PC-3 (cell line): ENCODE results near the gene LDLR. TPM values are rescaled to one million over a fixed set of nuclear protein-coding genes. Genes with fewer than 3 reads are reported as not detected.

ENCODE experiments used
- ATAC-seq: fragments of 200-7000 bp; cut with Tn5 transposase; 2 replicates; pipeline ENCODE4 v1.9.1; 2020; ENCODE audit warnings: mild to moderate bottlenecking, moderate library complexity
- BruUV-seq: library from RNA; stranded (reverse); fragments of 400-500 nt; replicated peaks from 2 replicates; lab custom pipeline; 2021; lab: Mats Ljungman, UMichigan
- CTCF ChIA-PET: fragments of 300-600 bp; sonication (Branson Sonifier 250); formaldehyde crosslinking; loops from one replicate; lab custom pipeline; 2022; ENCODE audit warnings: antibody characterized with exemption; lab: Charles Lee
- POLR2A ChIA-PET: fragments of 300-600 bp; sonication (Branson Sonifier 250); formaldehyde crosslinking; loops from one replicate; lab custom pipeline; 2022; ENCODE audit warnings: antibody characterized with exemption; ENCODE audit not compliant: unreplicated experiment; lab: Charles Lee
- DNase-seq: peaks from one replicate; pipeline ENCODE4 v3.0.0-alpha.2; 2015
- H2AFZ ChIP-seq: fragments of 300-600 bp; sonication (generic); 2 replicates; pipeline ENCODE4 v1.6.0; 2016; ENCODE audit warnings: antibody characterized with exemption, low read length
- H3F3A ChIP-seq: fragments of 300-600 bp; sonication (generic); one replicate; pipeline ENCODE4 v1.6.0; 2017; ENCODE audit warnings: antibody characterized with exemption, low read length, control low read depth, mild to moderate bottlenecking; ENCODE audit not compliant: unreplicated experiment
- H3K27ac ChIP-seq: fragments of 300-600 bp; sonication (generic); 2 replicates; pipeline ENCODE4 v1.5.1; 2016; ENCODE audit warnings: mild to moderate bottlenecking, low read length
- H3K27me3 ChIP-seq: fragments of 300-600 bp; sonication (generic); 2 replicates; pipeline ENCODE4 v1.6.1; 2016; ENCODE audit warnings: low read length, mixed read lengths
- H3K36me3 ChIP-seq: fragments of 300-600 bp; sonication (generic); 2 replicates; pipeline ENCODE4 v1.6.1; 2016; ENCODE audit warnings: low read depth, mixed run types, low read length, mixed read lengths
- H3K4me1 ChIP-seq: fragments of 300-600 bp; sonication (generic); 2 replicates; pipeline ENCODE4 v1.5.1; 2016; ENCODE audit warnings: low read length; ENCODE audit not compliant: insufficient read depth
- H3K4me2 ChIP-seq: fragments of 300-600 bp; sonication (generic); 2 replicates; pipeline ENCODE4 v1.6.0; 2016; ENCODE audit warnings: low read length
- H3K4me3 ChIP-seq: fragments of 300-600 bp; sonication (generic); 2 replicates; pipeline ENCODE4 v1.5.1; 2016; ENCODE audit warnings: mild to moderate bottlenecking, low read length, mixed read lengths
- H3K79me2 ChIP-seq: fragments of 300-600 bp; sonication (generic); 2 replicates; pipeline ENCODE4 v1.6.1; 2017; ENCODE audit warnings: low read length, mixed read lengths
- H3K9ac ChIP-seq: fragments of 300-600 bp; sonication (generic); 2 replicates; pipeline ENCODE4 v1.6.0; 2016; ENCODE audit warnings: mild to moderate bottlenecking, low read length
- H3K9me2 ChIP-seq: fragments of 300-600 bp; sonication (generic); replicated peaks from 2 replicates; pipeline ENCODE4 v1.6.1; 2016; ENCODE audit warnings: mixed run types, low read length, mixed read lengths
- H3K9me3 ChIP-seq: fragments of 300-600 bp; sonication (generic); 2 replicates; pipeline ENCODE4 v1.6.1; 2016; ENCODE audit warnings: low read length, mixed read lengths
- H4K20me1 ChIP-seq: fragments of 300-600 bp; sonication (generic); 2 replicates; pipeline ENCODE4 v1.6.1; 2016; ENCODE audit warnings: low read length, mixed read lengths
- CTCF ChIP-seq: fragments of 300-600 bp; sonication (generic); conservative IDR thresholded peaks from 2 replicates; pipeline ENCODE4 v1.5.1; 2017; ENCODE audit warnings: antibody characterized with exemption, low read depth, mild to moderate bottlenecking, low read length
- EZH2 ChIP-seq: fragments of 300-600 bp; sonication (generic); IDR thresholded peaks from one replicate; pipeline ENCODE4 v1.6.1; 2017; ENCODE audit warnings: antibody characterized with exemption, mild to moderate bottlenecking, low read length; ENCODE audit not compliant: unreplicated experiment
- EZH2phosphoT487 ChIP-seq: fragments of 300-600 bp; sonication (generic); IDR thresholded peaks from 2 replicates; pipeline ENCODE4 v1.6.1; 2018; ENCODE audit warnings: mild to moderate bottlenecking, antibody characterized with exemption, low read length, borderline replicate concordance
- intact Hi-C: fragments of 100-400 bp; cut with micrococcal nuclease; formaldehyde crosslinking; loops from 2 replicates; pipeline ENCODE4 v1.9.0; 2023
- total RNA-seq: library from RNA; depleted of rRNA; stranded (reverse); fragments of >200 nt; gene quantifications from 2 replicates; pipeline ENCODE4 v1.2.3, GENCODE V29; 2014

Gene LDLR
- total RNA-seq, 1 experiment from 2014 or later = 302 TPM

GRCh38 chr19:11064831-11065303 lies 24.4 kb upstream of the LDLR start:
- Histone ChIP-seq H3K9ac (no peak overlapping the region), H3K4me1 (no peaks in the 10 kb centered on the region), H3K36me3 (peaks cover 39% of the 10 kb centered on the region), H3K9me2 (no peaks in the 10 kb centered on the region), H4K20me1 (no peaks in the 10 kb centered on the region), H3K79me2 (no peaks in the 10 kb centered on the region), H3K27me3 (no peaks in the 10 kb centered on the region), H3K4me3 (no peak overlapping the region), H3K4me2 (no peak overlapping the region), H3F3A (no peaks in the 10 kb centered on the region), H3K27ac (no peak overlapping the region), H3K9me3 (no peaks in the 10 kb centered on the region), H2AFZ (no peak overlapping the region)
- intact Hi-C loops = no loop called here
- POLR2A ChIA-PET = no interaction called here
- CTCF ChIA-PET = no interaction called here
- no peak for TF ChIP-seq EZH2phosphoT487
- no peak for TF ChIP-seq EZH2
- TF ChIP-seq CTCF = no peak
- ATAC-seq (no peak), DNase-seq (peak; percentile 52)
- BruUV-seq = no TSS peak

DNA sequence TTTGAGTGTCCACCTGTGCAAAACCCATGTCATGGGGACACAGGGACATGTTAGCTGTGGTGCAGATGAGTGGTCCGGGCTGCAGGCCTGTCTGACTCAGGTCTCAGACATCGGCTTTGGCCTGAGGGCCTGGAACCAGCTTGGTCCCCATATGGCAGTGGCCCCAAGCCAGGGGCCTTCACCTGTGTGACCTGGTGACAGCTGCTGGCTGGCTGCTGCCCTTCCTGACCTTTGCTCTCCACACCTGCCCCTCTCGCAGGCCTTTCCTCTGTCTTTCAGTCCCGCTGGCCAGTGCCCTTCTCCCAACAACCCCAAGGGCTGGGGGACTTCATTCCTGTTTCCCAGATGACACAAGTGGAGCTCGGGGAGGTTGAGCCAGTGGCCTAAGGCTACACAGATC lies 22.9 kb upstream of the LDLR start:
- no peaks in the 10 kb centered on the region for H3F3A ChIP-seq
- no peaks in the 10 kb centered on the region for H3K9me2 ChIP-seq
- ChIA-PET POLR2A (no interaction called here), CTCF (no interaction called here)
- H3K4me2 ChIP-seq = no peak overlapping the region
- ATAC-seq (no peak), DNase-seq (no peak)
- H4K20me1 ChIP-seq = no peaks in the 10 kb centered on the region
- H3K27ac ChIP-seq = no peak overlapping the region
- no peak overlapping the region for H2AFZ ChIP-seq
- no peaks in the 10 kb centered on the region for H3K27me3 ChIP-seq
- intact Hi-C loops = no loop called here
- H3K4me1 ChIP-seq = no peaks in the 10 kb centered on the region
- H3K9me3 ChIP-seq = no peaks in the 10 kb centered on the region
- H3K4me3 ChIP-seq = no peak overlapping the region
- no peak for TF ChIP-seq CTCF
- no peak for TF ChIP-seq EZH2
- TF ChIP-seq EZH2phosphoT487 = no peak
- H3K36me3 ChIP-seq = peaks cover 29% of the 10 kb centered on the region
- H3K79me2 ChIP-seq = no peaks in the 10 kb centered on the region
- BruUV-seq = no TSS peak
- no peak overlapping the region for H3K9ac ChIP-seq

GRCh38 chr19:11067356-11068113 lies 21.7 kb upstream of the LDLR start:
- TF ChIP-seq EZH2phosphoT487 (no peak), EZH2 (no peak), CTCF (no peak)
- no peaks in the 10 kb centered on the region for H4K20me1 ChIP-seq
- H3K27me3 ChIP-seq = no peaks in the 10 kb centered on the region
- H3K36me3 ChIP-seq = peaks cover 23% of the 10 kb centered on the region
- H3K4me2 ChIP-seq = no peak overlapping the region
- no peaks in the 10 kb centered on the region for H3K4me1 ChIP-seq
- ATAC-seq = peak; percentile 20; the same call in 1 of the 2 replicates
- DNase-seq = no peak
- ChIA-PET CTCF (no interaction called here), POLR2A (no interaction called here)
- no peak overlapping the region for H2AFZ ChIP-seq
- H3K4me3 ChIP-seq = no peak overlapping the region
- H3K9me2 ChIP-seq = no peaks in the 10 kb centered on the region
- no TSS peak for BruUV-seq
- no peak overlapping the region for H3K27ac ChIP-seq
- no peaks in the 10 kb centered on the region for H3K79me2 ChIP-seq
- H3K9me3 ChIP-seq = no peaks in the 10 kb centered on the region
- no peaks in the 10 kb centered on the region for H3F3A ChIP-seq
- intact Hi-C loops = no loop called here
- H3K9ac ChIP-seq = no peak overlapping the region
